Measurements from ENCODE around the gene MPP7.

DNA sequence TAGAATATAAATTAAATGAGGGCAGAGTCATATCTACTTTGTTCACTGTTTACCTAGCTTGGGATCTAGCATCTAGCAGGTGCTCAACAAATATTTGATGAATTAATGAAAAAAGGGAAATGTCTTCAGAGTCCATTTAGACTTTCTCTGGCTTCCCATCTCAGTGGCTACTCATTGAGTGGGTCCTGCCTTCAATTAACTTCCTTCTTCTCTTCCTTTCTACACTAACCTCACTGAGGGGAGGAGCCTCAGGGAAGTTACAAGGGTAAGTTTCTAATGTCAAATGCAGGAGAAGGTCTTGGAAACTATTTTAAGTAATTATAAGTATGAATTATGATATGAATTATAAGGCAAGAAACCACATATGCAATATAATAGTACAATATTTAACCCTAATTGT, 28.2 kb upstream of the MPP7 start:
- TF ChIP-seq, protein P1, sequence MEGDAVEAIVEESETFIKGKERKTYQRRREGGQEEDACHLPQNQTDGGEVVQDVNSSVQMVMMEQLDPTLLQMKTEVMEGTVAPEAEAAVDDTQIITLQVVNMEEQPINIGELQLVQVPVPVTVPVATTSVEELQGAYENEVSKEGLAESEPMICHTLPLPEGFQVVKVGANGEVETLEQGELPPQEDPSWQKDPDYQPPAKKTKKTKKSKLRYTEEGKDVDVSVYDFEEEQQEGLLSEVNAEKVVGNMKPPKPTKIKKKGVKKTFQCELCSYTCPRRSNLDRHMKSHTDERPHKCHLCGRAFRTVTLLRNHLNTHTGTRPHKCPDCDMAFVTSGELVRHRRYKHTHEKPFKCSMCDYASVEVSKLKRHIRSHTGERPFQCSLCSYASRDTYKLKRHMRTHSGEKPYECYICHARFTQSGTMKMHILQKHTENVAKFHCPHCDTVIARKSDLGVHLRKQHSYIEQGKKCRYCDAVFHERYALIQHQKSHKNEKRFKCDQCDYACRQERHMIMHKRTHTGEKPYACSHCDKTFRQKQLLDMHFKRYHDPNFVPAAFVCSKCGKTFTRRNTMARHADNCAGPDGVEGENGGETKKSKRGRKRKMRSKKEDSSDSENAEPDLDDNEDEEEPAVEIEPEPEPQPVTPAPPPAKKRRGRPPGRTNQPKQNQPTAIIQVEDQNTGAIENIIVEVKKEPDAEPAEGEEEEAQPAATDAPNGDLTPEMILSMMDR (IDR thresholded peaks at IDR 0.05; ENCODE audit: low read depth, low read length) = no peak
- TF ChIP-seq POLR2A (IDR thresholded peaks at IDR 0.05; ENCODE audit: extremely low read depth, insufficient read length) = no peak
- no peak for TF ChIP-seq MYC (IDR thresholded peaks at IDR 0.05; ENCODE audit: low read depth, low read length)
- TF ChIP-seq, protein P2, sequence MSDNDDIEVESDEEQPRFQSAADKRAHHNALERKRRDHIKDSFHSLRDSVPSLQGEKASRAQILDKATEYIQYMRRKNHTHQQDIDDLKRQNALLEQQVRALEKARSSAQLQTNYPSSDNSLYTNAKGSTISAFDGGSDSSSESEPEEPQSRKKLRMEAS (IDR thresholded peaks at IDR 0.05; ENCODE audit: low read depth, low read length) = no peak

All from NB4 (cell line).